Kidney tubule cell (primary cell): ENCODE data around the gene RPRD1A.
A peak's percentile ranks its signal among the peaks of the same experiment; 100 is the strongest.
"Not testable (repeated sequence)": the region's sequence is repeated elsewhere in the genome, so short reads cannot be mapped to it uniquely, and the experiment has no call there.

ENCODE experiments used
- DNase-seq: peaks from one replicate; pipeline ENCODE4 v3.0.0-alpha.2; 2018; ENCODE audit warnings: low spot score

The RPRD1A gene

DNA sequence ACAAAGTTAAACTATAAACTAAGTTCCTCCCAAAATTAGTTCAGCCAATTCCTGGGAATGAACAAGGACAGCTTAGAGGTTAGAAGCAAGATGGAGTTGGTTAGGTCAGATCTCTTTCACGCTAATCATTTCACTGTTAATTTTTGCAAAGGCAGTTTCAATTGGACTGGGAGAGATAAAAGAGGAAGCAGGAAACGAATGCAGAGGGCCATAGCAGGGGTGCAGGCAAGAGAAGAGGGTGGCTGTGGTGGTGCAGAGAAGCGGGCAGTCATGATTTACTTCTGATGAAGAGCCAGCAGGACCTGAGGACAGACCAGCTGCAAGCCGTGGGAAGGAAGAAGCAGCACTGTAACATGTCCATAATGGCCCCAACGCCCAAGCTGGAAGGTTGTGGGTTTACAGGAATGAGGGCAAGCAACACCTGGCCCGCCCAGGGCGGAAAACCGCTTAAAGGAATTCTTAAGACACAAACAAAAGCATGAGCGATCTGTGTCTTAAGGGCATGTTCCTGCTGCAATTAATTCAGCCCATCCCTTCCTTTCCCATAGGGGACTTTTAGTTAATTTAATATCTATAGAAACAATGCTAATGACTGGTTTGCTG, 99.0 kb downstream of the RPRD1A start:
- DNase-seq = no peak

DNA sequence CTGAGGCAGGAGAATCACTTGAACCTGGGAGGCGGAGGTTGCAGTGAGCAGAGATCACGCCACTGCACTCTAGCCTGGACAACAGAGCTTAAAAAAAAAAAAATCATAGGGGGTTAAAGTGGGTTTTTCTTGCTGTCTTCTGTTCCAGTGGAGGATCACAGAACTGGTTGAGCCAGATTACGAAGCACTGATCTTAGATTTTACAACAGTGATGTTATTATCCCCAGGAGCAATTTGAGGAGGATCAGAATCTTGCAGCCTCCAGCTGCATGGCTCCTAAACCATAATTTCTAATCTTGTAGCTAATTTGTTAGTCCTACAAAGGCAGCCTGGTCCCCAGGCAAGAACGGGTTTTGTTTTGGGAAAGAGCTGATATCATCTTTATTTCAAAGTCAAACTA, 99.5 kb downstream of the RPRD1A start:
- DNase-seq = not testable (repeated sequence)

DNA sequence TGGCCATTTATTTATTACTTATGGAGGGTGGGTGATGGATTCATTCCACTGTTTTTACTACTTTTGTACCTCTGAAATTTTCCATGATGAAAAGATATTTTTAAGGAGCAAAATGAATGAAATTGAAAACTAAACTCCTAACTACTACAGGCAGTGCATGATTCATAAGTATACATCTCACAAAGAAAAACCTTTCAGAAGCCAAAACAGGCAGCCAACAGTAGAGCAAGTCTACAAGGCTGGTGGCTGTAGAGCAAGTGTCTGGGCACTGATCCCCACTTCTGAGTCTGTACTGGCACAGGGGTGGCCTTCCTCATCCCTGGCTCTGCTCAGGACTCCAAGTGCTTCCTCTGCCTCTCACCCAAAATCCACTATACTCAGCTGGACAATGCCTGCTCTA, 103.0 kb downstream of the RPRD1A start:
- no peak for DNase-seq

DNA sequence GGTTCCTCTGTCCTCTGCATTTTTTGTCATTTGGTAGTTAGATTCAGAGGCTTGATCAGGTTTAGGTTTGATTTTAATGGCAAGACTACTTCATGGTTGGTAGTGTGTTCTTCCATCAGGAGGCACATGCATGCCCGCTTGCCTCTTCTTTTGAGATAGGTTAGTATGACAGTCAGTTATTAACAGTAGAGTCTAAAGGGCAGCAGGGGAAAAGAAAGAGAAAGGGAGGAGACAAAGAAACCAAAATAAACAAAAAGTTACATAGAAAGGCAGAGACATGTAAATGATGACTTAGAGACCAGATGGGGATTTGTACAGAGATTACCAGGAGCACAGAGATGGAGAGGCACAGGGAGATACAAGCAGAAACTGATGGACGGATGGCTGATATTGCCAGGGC, 105.0 kb downstream of the RPRD1A start:
- no peak for DNase-seq

DNA sequence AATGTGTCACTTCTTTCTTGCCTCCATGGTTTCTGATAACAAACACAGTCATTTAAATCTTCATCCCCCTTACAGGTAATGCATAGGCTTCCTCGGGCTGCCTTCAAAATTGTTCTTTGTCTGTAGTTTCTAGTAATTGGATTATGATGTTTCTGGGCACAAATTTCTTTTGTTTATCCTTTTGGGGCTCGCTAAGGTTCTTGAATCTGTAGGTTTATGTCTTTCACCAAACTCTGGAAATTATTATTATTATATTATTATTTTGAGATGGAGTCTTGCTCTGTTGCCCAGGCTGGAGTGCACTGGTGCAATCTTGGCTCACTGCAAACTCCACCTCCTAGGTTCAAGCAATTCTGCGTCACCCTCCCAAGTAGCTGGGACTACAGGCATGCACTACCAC, 111.1 kb downstream of the RPRD1A start:
- no peak for DNase-seq

DNA sequence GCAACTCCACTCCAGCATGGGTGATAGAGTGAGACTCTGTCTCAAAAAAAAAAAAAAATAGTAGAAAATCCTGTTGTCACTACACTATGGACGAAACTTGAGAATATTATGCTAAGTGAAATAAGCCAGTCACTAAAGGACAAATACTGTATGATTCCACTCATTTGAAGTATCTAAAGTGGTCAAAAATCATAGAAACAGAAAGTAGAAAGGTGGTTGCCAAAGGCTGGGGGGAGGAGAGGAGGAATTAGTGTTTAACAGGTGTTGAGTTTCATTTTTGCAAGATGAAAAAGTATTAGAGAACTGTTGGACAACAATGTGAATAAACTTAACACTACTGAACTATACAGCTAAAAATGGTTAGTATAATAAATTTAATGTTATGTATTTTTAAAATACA, 113.7 kb downstream of the RPRD1A start:
- DNase-seq = no peak

DNA sequence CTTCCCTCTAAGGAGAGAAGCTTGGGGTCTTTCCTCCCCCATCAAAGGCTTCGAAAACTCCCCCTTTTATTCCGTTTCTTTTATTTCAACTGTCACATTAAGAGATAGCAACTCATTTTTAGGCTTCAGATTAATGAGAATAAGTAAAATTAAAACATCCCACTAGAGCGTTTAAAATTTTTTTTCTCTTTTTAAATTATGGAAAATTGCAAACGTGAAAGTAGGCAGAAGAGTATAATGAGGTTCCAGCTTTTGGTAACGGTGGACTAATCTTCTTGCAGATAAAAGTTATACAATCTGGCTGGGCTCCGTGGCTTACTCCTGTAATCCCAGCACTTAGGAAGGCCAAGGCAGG, 116.8 kb downstream of the RPRD1A start:
- DNase-seq = no peak

DNA sequence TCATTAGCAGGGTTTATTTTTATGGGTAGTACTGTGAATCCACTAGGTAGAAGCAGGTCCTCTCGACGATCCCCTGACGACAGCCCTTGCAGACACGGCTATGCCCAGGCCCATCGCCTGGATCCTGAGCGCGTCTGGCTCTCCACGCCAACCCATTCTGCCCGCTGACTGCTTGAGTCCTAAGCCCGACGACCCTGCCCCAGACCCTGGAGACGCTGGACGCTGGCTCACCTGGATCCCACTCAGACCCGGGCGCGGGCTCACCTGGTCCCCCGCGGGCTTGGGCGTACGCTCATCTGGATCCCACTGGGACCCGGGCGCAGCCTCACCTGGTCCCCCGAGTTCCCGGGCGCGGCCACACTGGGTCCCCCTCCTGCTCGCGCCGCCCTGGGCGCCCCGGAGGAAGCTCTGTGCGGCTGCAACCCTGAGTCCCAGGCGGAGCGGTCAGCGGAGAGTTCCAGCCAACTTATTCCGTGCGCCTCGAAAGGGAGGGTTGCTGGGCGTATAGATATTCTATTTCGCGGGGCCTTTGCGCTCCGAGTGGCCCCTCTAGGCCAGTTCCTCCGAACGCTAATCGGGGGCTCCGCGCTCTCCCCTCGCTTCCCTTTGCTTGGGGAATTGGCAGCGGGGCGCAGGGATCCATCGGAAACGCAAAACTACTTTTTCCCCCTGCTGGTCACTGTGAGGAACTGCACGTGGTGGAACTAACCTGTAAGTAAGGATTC, 117.3 kb downstream of the RPRD1A start:
- DNase-seq = peak; percentile 66

DNA sequence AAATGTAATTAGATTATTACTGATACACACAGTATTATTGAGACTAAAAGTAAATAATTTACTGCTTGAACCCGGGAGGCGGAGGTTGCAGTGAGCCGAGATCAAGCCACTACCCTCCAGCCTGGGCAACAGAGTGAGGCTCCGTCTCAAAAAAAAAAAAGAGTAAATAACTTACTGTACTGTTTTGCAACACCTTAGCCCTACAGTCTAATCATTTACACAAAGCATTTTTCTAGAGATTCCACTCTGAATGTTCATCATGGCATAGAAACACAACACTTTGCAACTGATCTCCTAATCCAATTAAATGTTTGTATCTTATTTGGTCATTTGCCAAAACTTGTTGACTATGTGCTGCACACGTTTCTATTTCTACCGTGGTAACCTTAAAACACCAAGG, 118.3 kb downstream of the RPRD1A start:
- DNase-seq = no peak

DNA sequence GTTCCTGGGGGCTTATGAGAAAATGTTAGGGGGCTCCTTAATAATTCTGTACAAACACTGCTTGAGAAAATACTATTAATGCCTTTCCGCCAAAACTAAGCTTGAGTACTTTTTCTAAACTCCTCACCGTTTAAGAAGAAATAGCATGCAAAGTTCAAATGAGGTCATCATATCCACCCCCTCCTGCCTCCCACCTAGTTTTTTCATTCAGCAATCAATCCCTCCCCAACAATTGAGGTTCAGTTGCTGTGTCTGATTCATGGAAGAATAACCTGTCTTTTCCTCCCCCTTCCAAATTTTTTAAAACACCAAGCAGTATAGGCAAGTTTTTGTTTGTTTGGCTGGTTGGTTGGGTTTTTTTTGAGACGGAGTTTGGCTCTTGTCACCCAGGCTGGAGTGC, 119.3 kb downstream of the RPRD1A start:
- no peak for DNase-seq

DNA sequence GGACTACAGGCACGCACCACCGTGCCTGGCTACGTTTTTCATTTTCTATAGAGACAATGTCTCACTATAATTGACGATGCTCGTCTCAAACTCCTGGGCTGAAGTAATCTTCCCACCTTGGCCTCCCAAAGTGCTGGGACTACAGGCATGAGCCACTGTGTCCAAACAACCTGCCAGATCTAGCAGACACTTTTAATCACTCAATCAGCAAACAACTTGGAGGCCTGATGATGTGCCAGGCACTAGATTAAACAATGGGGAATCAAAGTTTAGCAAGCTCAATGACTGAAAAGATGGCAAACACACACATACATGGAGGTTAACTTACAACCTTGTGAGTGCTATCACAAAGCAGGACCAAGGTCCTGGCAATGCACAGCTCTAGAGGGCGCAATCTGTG, 124.7 kb downstream of the RPRD1A start:
- no peak for DNase-seq

DNA sequence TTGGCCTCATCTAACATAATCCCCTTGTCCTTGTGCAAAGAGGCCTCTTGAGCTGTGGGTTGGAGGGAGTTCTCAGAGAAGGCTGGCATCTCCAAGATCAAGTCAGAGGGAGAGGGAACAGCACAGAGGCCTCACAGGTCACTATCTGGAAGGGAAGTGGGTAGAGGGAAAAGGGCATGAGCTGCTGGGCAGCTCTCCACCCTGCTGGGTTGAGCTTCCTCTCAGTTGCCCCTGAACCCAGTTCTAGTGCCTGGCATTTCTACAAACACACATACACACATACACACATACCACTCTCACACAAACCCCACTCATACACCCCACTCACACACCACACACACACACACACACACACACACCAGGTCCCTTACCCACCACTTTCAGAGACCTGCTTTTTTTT, 125.2 kb downstream of the RPRD1A start:
- DNase-seq = no peak

DNA sequence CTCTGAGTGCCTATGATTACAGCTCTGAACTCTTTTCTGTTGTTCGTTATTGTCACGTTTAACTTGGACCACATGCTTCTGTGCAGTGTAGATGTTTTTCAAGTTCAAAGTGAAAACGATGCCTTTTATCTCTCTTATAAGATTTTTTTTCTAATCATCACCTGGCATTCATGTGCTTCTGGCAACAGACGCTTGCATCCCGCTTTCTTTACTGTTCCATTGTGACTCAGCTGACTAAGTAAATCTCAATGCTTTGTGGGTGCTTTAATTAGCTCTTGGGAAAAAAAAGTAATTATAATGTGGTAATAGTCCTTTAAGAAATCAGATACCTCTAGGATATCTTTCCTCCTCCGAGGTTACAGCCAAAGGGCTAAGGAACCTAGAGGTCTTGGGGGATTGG, 126.1 kb downstream of the RPRD1A start:
- no peak for DNase-seq
